Activated T-cell treated with anti-CD3 and anti-CD28 coated beads, Interleukin-2, amount 50 U/mL, for 48 hours (primary cell): ENCODE measurements around the gene SRP9.
"Not testable (repeated sequence)": the region's sequence is repeated elsewhere in the genome, so short reads cannot be mapped to it uniquely, and the experiment has no call there.

Source experiments
- DNase-seq, 2 experiments: peaks; one replicate each; pipeline ENCODE4 v3.0.0-alpha.2; 2020

SRP9 gene

GRCh38 chr1:225816643-225817538 is 39.3 kb downstream of the SRP9 start:
- no peak for DNase-seq

- DNase-seq, result no peak
Observed at GRCh38 chr1:225817611-225818061, 40.0 kb downstream of the SRP9 start.

- DNase-seq, result no peak
Observed at GRCh38 chr1:225818229-225818628, 40.6 kb downstream of the SRP9 start.

- DNase-seq, result no peak
Observed at GRCh38 chr1:225819346-225820192, 41.9 kb downstream of the SRP9 start.

GRCh38 chr1:225820522-225821120 is 43.0 kb downstream of the SRP9 start:
- DNase-seq, result no peak

- no peak for DNase-seq
Observed at GRCh38 chr1:225822655-225823403, 45.2 kb downstream of the SRP9 start.

GRCh38 chr1:225823811-225824261 is 46.2 kb downstream of the SRP9 start:
- DNase-seq, result no peak

- no peak for DNase-seq
Observed at GRCh38 chr1:225824533-225824941, 46.9 kb downstream of the SRP9 start.

- no peak for DNase-seq
Observed at GRCh38 chr1:225825078-225825477, 47.5 kb downstream of the SRP9 start.

GRCh38 chr1:225825607-225826007 is 48.0 kb downstream of the SRP9 start:
- DNase-seq, result no peak

- no peak for DNase-seq
Observed at GRCh38 chr1:225827076-225827475, 49.5 kb downstream of the SRP9 start.

GRCh38 chr1:225828706-225829345 is 51.2 kb downstream of the SRP9 start:
- no peak for DNase-seq

GRCh38 chr1:225830841-225831240 is 53.2 kb downstream of the SRP9 start:
- DNase-seq, result no peak

GRCh38 chr1:225834417-225835329 is 57.0 kb downstream of the SRP9 start:
- no peak for DNase-seq

- DNase-seq, result no peak
Observed at GRCh38 chr1:225835856-225836255, 58.2 kb downstream of the SRP9 start.

- DNase-seq, result not testable (repeated sequence)
Observed at GRCh38 chr1:225836296-225836695, 58.7 kb downstream of the SRP9 start.

GRCh38 chr1:225838793-225839192 is 61.2 kb downstream of the SRP9 start:
- no peak for DNase-seq
